NB4 (cell line): ENCODE measurements around the gene ABCA2.

Source experiments
- DNase-seq: peaks from one replicate; pipeline ENCODE4 v3.0.0; 2010; ENCODE audit warnings: low read depth
- H3K4me3 ChIP-seq: one replicate; pipeline ENCODE4 v1.5.1; 2011; ENCODE audit warnings: mild to moderate bottlenecking, low read depth, low read length, moderate library complexity
- MYC ChIP-seq: IDR thresholded peaks from 2 replicates; pipeline ENCODE4 v1.6.1; 2011; ENCODE audit warnings: low read depth, low read length
- POLR2A ChIP-seq: IDR thresholded peaks from 2 replicates; pipeline ENCODE4 v1.6.1; 2011; ENCODE audit warnings: mild to moderate bottlenecking; ENCODE audit not compliant: insufficient read length; ENCODE audit errors: extremely low read depth
- TF ChIP-seq, protein P1 (sequence below): IDR thresholded peaks from one replicate; pipeline ENCODE4 v1.5.1; 2012; ENCODE audit warnings: low read depth, low read length
- TF ChIP-seq, protein P2 (sequence below): IDR thresholded peaks from 2 replicates; pipeline ENCODE4 v1.6.1; 2011; ENCODE audit warnings: low read depth, low read length

Gene ABCA2

DNA sequence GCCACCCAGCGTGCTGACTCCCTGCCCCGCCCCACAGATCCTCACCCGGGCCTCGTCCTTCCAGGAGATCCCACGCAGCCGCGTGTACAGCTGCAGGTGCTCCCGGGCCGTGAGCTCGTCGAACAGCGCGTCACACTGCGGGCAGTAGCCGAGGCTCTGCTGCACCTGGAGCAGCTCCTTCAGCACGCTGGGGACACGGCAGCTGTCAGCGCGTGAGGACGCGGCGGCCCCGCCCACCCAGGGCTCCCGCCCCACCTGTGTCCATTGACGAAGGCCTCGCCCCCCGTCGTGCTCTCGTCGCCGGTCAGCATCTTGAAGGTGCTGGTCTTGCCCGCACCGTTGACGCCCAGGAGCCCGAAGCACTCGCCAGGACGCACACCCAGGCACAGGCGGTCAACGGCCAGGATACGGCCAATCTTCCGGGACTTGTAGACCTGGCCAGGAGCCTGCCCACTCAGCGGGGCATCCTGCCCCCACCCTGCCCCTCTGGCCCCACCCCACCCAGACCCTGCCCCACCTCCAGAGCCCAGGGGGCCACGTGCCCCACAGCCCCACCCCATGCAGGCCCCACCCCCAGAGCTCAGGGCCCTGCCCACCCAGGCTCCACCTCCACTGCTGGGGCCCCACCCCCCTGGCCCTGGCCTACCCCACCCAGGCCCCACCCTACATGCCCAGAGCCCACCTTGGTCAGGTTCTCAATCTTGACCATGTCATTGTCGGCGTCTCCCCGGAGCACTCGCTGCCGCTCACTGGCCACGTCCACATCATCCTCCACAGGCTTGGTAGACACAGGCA lies 17.9 kb downstream of the ABCA2 start:
- DNase-seq = no peak
- H3K4me3 ChIP-seq = no peak overlapping the region
- TF ChIP-seq, protein P1, sequence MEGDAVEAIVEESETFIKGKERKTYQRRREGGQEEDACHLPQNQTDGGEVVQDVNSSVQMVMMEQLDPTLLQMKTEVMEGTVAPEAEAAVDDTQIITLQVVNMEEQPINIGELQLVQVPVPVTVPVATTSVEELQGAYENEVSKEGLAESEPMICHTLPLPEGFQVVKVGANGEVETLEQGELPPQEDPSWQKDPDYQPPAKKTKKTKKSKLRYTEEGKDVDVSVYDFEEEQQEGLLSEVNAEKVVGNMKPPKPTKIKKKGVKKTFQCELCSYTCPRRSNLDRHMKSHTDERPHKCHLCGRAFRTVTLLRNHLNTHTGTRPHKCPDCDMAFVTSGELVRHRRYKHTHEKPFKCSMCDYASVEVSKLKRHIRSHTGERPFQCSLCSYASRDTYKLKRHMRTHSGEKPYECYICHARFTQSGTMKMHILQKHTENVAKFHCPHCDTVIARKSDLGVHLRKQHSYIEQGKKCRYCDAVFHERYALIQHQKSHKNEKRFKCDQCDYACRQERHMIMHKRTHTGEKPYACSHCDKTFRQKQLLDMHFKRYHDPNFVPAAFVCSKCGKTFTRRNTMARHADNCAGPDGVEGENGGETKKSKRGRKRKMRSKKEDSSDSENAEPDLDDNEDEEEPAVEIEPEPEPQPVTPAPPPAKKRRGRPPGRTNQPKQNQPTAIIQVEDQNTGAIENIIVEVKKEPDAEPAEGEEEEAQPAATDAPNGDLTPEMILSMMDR = no peak
- TF ChIP-seq, protein P2, sequence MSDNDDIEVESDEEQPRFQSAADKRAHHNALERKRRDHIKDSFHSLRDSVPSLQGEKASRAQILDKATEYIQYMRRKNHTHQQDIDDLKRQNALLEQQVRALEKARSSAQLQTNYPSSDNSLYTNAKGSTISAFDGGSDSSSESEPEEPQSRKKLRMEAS = no peak
- TF ChIP-seq MYC (no peak), POLR2A (no peak)

DNA sequence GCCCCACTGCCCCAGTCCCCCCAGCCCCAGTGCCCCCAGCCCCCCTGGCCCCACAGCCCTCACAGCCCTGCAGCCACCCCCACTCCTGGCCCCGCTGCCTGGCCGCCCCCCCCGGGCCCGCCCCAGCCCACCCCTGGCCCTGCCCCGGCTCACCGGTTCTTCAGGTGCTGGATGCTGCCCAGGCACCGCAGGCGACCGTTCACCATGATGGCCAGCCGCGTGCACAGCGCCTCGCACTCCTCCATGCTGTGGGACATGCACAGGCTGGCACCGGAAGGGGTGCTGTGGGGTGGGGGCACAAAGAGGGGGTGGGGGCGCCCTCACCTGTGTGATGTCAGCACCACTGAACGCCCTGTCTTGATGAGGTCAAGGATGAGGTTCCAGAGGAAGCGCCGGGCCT lies 18.8 kb downstream of the ABCA2 start:
- no peak for DNase-seq
- H3K4me3 ChIP-seq = no peak overlapping the region
- TF ChIP-seq POLR2A = no peak
- no peak for TF ChIP-seq MYC
- TF ChIP-seq, protein P1 = no peak
- TF ChIP-seq, protein P2 = no peak

DNA sequence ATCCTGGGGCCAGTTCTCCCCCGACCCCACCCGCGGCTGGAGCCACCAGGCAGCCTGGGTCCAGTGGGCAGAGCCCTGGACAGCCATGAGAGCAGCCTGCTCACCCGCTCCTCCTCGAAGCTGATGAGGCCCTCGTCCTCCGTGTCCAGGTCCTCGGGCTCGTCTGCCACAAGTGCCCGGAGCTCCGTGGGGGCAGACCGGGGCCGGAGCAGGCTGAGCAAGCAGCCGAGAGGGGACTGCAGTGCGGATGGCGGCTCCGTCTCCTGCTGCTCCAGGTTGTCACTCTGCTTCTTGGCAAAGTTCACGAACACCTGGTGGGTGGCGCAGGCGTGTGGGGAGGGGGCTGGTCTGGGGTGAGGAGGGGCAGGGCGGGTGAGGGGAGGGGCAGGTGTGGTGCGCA lies 19.7 kb downstream of the ABCA2 start:
- TF ChIP-seq, protein P1 = no peak
- TF ChIP-seq, protein P2 = no peak
- TF ChIP-seq POLR2A = no peak
- TF ChIP-seq MYC = no peak
- DNase-seq = no peak
- no peak overlapping the region for H3K4me3 ChIP-seq

DNA sequence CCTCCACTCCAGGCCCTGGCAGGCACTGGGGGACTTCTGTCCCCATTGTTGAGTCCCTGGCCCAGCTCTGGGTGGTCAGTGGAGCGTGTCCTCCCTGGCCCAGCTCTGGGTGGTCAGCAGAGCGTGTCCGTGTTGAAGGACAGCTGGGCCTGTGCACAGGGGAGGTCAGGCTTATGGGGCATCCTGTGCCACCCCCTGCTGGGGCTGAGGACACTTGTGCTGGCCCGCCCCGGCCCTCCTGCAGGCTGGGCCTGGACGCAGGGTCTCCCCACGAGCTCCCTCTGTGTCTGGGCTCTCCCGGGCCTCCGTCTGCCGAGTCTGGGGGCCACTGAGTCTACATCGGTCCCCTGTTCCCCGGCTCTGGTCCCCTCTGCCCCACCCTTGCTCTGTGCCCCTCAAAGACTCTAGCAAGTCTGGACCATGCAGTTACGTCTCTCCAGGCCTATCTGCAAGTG lies 20.2 kb downstream of the ABCA2 start:
- DNase-seq = no peak
- TF ChIP-seq, protein P2 = no peak
- no peak for TF ChIP-seq MYC
- no peak for TF ChIP-seq POLR2A
- H3K4me3 ChIP-seq = no peak overlapping the region

DNA sequence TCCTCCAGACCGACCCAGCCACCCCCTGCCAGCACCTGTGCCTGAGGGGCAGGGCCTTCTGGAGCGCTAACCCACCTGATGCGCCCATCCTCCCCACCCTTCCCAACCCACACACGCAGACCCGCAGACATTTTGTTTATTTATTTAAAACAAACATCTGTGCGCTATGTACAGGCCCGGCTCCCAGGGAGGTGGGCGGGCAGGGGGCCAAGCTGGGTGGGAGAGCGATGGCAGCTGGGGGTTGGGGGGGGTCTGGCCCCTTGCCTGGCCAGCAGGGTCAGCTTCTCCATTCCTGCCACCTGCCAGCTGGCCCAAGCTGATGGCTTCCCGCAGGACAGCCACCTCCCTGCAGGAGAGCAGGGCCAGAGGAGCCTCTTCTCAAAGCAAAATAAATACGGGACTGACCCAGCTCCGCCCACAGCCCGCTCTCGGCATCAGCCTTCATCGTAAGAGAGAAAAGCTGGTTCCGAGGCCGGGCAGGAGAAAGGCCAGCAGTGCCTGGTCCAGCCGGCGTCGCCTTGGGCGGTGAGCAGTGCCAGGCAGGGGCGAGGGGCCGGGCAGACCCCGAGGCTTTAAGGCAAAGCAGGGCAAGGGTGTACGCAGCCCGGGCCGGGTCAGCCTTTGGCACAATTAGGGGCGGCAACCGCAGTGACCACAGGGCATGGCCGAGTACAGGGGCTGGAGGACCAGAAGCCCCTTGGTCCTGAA lies 20.8 kb downstream of the ABCA2 start:
- TF ChIP-seq POLR2A = no peak
- H3K4me3 ChIP-seq = no peak overlapping the region
- no peak for DNase-seq

DNA sequence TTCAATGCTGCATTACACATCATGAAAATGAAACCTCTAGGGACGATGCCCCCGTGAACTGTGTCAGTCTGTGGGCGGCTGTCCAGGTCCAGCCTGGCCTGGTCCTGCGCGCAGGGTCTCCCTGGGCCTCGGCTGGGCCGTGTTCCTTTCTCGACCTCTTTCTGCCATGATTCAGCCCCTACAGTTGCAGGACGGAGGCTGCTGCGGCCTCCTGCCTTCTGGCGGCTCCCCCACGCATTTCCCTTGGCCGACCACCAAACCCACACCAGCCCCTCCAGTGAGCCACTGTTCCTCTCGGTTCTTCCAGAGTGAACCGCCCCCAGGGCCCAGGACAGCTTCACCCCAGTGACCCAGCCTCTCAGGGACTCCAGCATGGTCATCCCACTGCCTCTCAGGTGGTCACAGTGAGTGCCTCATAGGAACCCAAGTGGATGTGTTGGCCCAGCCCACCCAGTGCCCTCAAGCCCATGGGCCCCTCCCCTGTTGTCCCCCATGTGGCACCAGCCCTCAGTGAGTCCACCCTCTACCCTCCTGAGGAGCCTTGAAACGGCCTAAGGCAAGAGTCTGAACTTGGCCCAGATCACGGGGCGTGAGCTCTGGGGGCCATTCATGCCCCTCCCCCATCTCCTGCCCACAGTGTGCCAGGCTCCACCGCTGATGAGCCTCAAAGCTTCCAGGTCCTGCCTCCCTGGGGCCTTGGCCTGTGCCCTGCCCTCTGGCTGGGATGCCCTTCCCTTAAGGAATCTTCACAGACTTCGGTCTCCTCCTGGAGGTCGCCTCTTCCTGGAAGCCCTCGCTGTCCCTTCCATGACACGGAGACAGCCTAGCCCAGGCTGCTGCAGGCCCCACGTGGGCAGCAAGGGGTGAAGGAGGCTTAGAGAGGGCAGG lies 21.7 kb downstream of the ABCA2 start:
- DNase-seq = peak; percentile 58
- H3K4me3 ChIP-seq = no peak overlapping the region
- peak; percentile 7 for TF ChIP-seq POLR2A
- TF ChIP-seq, protein P1 = no peak
